Measurements from ENCODE around the gene SRP14.
"Not testable (repeated sequence)": the region's sequence is repeated elsewhere in the genome, so short reads cannot be mapped to it uniquely, and the experiment has no call there.

Gene SRP14

GRCh38 chr15:40038638-40039543 is at the start of gene SRP14:
Gene SRP14 (minus strand): TSS chr15:40039181. CDS start chr15:40039116, 65 bp downstream.
- peak; percentile 89 for DNase-seq

- no peak for DNase-seq
Observed at GRCh38 chr15:40087991-40088928, 49.3 kb upstream of the SRP14 start.

GRCh38 chr15:40087068-40087810 is 48.3 kb upstream of the SRP14 start:
- DNase-seq = no peak

GRCh38 chr15:40085266-40085665 is 46.3 kb upstream of the SRP14 start:
- DNase-seq = no peak

- DNase-seq = no peak
Observed at GRCh38 chr15:40084650-40085049, 45.7 kb upstream of the SRP14 start.

- no peak for DNase-seq
Observed at GRCh38 chr15:40082195-40082883, 43.4 kb upstream of the SRP14 start.

- DNase-seq = no peak
Observed at GRCh38 chr15:40081691-40082194, 42.8 kb upstream of the SRP14 start.

- no peak for DNase-seq
Observed at GRCh38 chr15:40080847-40081246, 41.9 kb upstream of the SRP14 start.

- no peak for DNase-seq
Observed at GRCh38 chr15:40080104-40080503, 41.1 kb upstream of the SRP14 start.

GRCh38 chr15:40079456-40079855 is 40.5 kb upstream of the SRP14 start:
- DNase-seq = no peak

GRCh38 chr15:40075298-40076044 is 36.5 kb upstream of the SRP14 start:
- peak; percentile 47 for DNase-seq

GRCh38 chr15:40074656-40075055 is 35.7 kb upstream of the SRP14 start:
- DNase-seq = not testable (repeated sequence)

- not testable (repeated sequence) for DNase-seq
Observed at GRCh38 chr15:40073716-40074490, 34.9 kb upstream of the SRP14 start.

- no peak for DNase-seq
Observed at GRCh38 chr15:40072216-40072990, 33.4 kb upstream of the SRP14 start.

- no peak for DNase-seq
Observed at GRCh38 chr15:40070608-40071218, 31.7 kb upstream of the SRP14 start.

GRCh38 chr15:40070166-40070557 is 31.2 kb upstream of the SRP14 start:
- DNase-seq = no peak

- peak; percentile 98 for DNase-seq
Observed at GRCh38 chr15:40069178-40070165, 30.5 kb upstream of the SRP14 start.
